LNCAP (cell line): Measurements from ENCODE around the gene KCNQ2.

Experiments
- TF ChIP-seq, protein P1 (sequence below): fragments of 450-650 bp; IDR thresholded peaks from 2 replicates; pipeline ENCODE4 v1.5.1; 2017; ENCODE audit warnings: mild to moderate bottlenecking

Gene KCNQ2

GRCh38 chr20:63499338-63499969 is 27.0 kb upstream of the KCNQ2 start:
- TF ChIP-seq, protein P1, sequence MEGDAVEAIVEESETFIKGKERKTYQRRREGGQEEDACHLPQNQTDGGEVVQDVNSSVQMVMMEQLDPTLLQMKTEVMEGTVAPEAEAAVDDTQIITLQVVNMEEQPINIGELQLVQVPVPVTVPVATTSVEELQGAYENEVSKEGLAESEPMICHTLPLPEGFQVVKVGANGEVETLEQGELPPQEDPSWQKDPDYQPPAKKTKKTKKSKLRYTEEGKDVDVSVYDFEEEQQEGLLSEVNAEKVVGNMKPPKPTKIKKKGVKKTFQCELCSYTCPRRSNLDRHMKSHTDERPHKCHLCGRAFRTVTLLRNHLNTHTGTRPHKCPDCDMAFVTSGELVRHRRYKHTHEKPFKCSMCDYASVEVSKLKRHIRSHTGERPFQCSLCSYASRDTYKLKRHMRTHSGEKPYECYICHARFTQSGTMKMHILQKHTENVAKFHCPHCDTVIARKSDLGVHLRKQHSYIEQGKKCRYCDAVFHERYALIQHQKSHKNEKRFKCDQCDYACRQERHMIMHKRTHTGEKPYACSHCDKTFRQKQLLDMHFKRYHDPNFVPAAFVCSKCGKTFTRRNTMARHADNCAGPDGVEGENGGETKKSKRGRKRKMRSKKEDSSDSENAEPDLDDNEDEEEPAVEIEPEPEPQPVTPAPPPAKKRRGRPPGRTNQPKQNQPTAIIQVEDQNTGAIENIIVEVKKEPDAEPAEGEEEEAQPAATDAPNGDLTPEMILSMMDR, result no peak

DNA sequence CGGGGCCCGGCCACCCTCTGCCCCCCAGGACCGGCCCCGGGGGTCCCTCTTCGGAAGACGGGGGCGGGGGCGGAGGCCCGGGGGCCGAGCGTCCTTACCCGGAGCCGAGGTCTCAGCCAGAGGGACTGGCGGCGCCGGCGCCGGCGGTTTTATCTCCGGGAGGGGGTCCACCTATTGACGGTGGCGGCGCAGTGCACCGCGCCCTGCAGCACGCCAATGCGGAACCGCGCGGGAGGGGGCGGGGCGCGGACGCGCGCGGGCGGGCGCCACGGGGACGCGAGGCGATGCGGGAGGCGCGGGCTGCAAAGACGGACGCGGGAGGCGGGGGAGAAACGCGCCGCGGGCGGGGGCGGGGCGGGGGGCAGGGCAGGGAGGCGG is 26.5 kb upstream of the KCNQ2 start, which contains the start of gene EEF1A2:
Gene EEF1A2 (minus strand): TSS at position 124 of the 378 bp plus-strand sequence. CDS start 1,320 bp downstream, outside the sequence.
- TF ChIP-seq, protein P1, result 0 out of 2 replicates have a peak, but pooled peaks have one; percentile 36

DNA sequence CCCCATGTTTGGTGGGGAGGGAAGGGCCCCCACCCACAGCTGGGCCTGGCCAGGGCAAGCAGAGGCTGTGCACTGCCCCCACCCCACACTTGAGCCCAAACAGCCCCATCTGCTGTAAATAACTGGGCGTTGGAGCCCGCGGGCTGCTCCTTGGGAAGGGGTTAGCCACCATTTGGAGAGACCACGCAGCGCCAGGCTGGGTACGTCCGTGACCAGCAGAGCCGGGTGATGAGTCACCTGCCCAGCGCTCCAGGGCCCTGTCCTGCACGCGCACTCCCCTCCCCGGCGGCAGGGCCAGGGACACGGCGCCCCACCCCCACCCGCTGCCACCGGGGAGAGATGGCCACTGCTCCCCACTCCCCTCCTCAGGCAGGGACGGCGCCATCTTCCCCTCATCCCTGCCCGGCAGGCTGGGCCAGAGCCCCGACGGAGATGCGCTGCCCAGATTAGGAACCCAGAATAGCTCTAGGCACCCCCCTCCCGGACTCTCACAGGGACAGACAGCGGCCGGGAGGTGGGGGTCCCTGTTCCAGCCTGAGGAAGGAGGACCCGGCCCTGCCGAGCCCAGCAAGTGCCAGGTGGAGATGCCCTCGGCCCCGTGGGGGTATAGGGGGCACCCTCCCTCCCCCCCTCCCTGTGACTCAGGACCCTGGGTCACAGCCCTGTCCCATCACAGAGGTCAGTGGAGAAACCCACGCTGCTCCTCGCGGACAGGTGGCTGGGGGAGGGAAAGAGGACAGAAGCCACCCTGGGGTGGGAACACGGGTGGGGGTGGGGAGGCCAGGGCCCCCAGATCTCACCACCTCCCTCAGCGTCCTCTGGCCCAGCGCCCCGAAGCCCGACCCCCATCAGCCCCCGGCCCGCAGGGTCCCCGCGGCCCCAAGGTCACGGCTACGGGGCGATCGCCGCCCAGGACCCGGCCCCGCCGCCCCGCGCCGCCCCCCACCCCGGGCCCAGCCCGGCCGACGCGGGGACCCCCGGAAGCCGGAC is 25.8 kb upstream of the KCNQ2 start:
- TF ChIP-seq, protein P1, result no peak

DNA sequence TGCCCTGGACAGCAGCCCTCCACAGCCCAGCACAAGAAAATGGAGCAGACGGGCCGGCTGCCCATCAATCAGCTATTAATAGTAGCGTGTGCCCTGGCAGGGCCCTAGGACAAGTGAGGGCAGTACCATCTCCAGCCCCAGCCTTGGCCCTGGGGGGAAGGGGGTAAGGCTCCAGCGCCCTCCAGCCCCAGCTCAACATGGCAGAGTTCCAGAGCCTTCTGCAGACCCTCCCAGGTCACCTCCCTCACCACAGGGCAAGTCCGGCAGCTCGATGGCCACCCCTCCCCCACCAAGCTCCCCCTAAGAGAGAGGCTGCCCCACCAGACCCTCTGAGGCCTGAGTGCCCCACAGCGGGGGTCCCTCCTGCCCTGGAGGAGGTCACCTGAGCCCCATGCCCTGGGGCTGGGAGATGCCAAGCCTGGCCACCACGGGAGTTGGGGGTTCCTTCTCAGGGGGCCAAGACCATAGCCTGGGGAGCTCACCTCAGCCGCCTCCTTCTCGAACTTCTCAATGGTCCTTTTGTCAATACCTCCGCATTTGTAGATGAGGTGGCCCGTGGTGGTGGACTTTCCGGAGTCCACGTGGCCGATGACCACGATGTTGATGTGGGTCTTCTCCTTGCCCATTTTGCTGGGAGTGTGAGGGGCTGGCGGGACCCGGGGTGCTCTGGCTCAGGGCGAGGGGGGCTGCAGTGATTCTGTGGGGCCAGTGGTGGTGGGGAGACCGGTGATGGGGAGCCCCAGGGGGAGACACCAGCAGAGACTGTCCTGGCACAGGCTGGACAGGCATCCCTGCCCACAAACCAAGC is 24.9 kb upstream of the KCNQ2 start:
- TF ChIP-seq, protein P1, result no peak

DNA sequence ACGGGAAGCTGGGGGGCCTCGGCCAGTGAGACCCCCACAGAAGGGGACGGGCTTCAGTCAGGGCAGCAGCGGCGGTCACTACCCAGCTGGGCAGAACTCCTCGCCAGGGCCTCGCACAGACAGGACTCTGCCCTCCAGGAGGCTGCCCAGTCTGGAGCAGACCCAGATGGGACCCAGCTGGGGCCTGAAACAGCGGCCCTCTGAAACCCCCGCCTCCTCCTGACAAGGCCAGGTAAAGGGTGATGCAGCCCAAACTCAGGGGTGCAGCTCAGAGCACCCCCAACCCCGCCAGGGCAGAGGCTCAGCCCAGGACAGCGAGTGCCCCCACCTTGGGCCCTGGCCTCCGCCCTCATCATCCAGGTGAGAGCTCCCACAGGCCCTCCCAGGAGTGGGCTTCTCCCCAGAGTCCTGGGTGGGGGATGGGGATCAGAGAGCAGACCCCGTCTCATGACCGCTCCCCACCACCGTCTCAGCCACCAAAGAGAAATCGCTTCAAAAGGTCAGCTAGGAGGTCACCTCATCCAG is 24.2 kb upstream of the KCNQ2 start:
- TF ChIP-seq, protein P1, result no peak

- TF ChIP-seq, protein P1, result peak; percentile 99
Measured at GRCh38 chr20:63495741-63496595, 23.5 kb upstream of the KCNQ2 start.
